NCI-H526 (cell line): ENCODE data around the gene GUCY2F.

Experiments
- DNase-seq, 2 experiments: peaks; one replicate each; lab custom pipeline; 2025; lab: John Stamatoyannopoulos, UW

Gene GUCY2F

GRCh38 chrX:109393859-109394258 is 88.0 kb downstream of the GUCY2F start:
- peak in 1 of 2 experiments; percentile 18 for DNase-seq

- DNase-seq = no peak
Observed at GRCh38 chrX:109392895-109393294, 89.0 kb downstream of the GUCY2F start.

- no peak for DNase-seq
Observed at GRCh38 chrX:109390556-109390955, 91.3 kb downstream of the GUCY2F start.

- DNase-seq = no peak
Observed at GRCh38 chrX:109389917-109390316, 92.0 kb downstream of the GUCY2F start.

GRCh38 chrX:109384699-109385098 is 97.2 kb downstream of the GUCY2F start:
- DNase-seq = peak in 1 of 2 experiments; percentile 26

GRCh38 chrX:109382332-109382731 is 99.6 kb downstream of the GUCY2F start:
- no peak for DNase-seq

GRCh38 chrX:109378281-109378680 is 103.6 kb downstream of the GUCY2F start:
- no peak for DNase-seq

- no peak for DNase-seq
Observed at GRCh38 chrX:109374262-109374960, 107.5 kb downstream of the GUCY2F start.

- DNase-seq = no peak
Observed at GRCh38 chrX:109373468-109373867, 108.4 kb downstream of the GUCY2F start.

- DNase-seq = no peak
Observed at GRCh38 chrX:109372716-109373115, 109.2 kb downstream of the GUCY2F start.

- no peak for DNase-seq
Observed at GRCh38 chrX:109372291-109372690, 109.6 kb downstream of the GUCY2F start.

GRCh38 chrX:109362101-109362500 is 119.8 kb downstream of the GUCY2F start:
- DNase-seq = no peak

GRCh38 chrX:109360301-109360700 is 121.6 kb downstream of the GUCY2F start:
- DNase-seq = no peak

- DNase-seq = no peak
Observed at GRCh38 chrX:109357706-109358105, 124.2 kb downstream of the GUCY2F start.

- no peak for DNase-seq
Observed at GRCh38 chrX:109356684-109357083, 125.2 kb downstream of the GUCY2F start.

GRCh38 chrX:109352066-109352588 is 129.8 kb downstream of the GUCY2F start:
- no peak for DNase-seq

GRCh38 chrX:109351557-109351956 is 130.3 kb downstream of the GUCY2F start:
- no peak for DNase-seq

- no peak for DNase-seq
Observed at GRCh38 chrX:109350551-109350950, 131.3 kb downstream of the GUCY2F start.

- DNase-seq = no peak
Observed at GRCh38 chrX:109350051-109350450, 131.8 kb downstream of the GUCY2F start.

GRCh38 chrX:109347632-109348031 is 134.3 kb downstream of the GUCY2F start:
- no peak for DNase-seq

- no peak for DNase-seq
Observed at GRCh38 chrX:109346491-109346890, 135.4 kb downstream of the GUCY2F start.

GRCh38 chrX:109345856-109346255 is 136.0 kb downstream of the GUCY2F start:
- no peak for DNase-seq

- DNase-seq = no peak
Observed at GRCh38 chrX:109344678-109345077, 137.2 kb downstream of the GUCY2F start.

- DNase-seq = no peak
Observed at GRCh38 chrX:109344101-109344500, 137.8 kb downstream of the GUCY2F start.
